NT2/D1 (cell line): ENCODE measurements around the gene SERTM1.

Experiments
- DNase-seq: peaks from one replicate; pipeline ENCODE4 v3.0.0-alpha.2; 2011; ENCODE audit warnings: low read depth, low spot score
- H3K27me3 ChIP-seq: 2 replicates; pipeline ENCODE4 v1.6.0; 2011; ENCODE audit warnings: mild to moderate bottlenecking; ENCODE audit not compliant: insufficient read length, insufficient read depth
- H3K36me3 ChIP-seq: 2 replicates; pipeline ENCODE4 v1.6.1; 2011; ENCODE audit warnings: mild to moderate bottlenecking, low read length, mixed read lengths; ENCODE audit not compliant: insufficient read depth, insufficient read length
- H3K4me1 ChIP-seq: 2 replicates; pipeline ENCODE4 v1.5.1; 2011; ENCODE audit not compliant: insufficient read depth, insufficient read length
- H3K4me3 ChIP-seq: 2 replicates; pipeline ENCODE4 v1.5.1; 2011; ENCODE audit warnings: low read depth; ENCODE audit not compliant: insufficient read length
- H3K9ac ChIP-seq: 2 replicates; pipeline ENCODE4 v1.6.0; 2011; ENCODE audit warnings: low read depth; ENCODE audit not compliant: insufficient read length
- H3K9me3 ChIP-seq: 2 replicates; pipeline ENCODE4 v1.5.1; 2011; ENCODE audit warnings: mild to moderate bottlenecking, low read length; ENCODE audit not compliant: insufficient read depth
- SUZ12 ChIP-seq: IDR thresholded peaks from 2 replicates; pipeline ENCODE4 v1.6.1; 2011; ENCODE audit not compliant: insufficient read length, insufficient read depth; ENCODE audit errors: extremely low read depth
- YY1 ChIP-seq: IDR thresholded peaks from 2 replicates; pipeline ENCODE4 v1.6.1; 2011; ENCODE audit not compliant: insufficient read length, insufficient read depth
- ZNF274 ChIP-seq: IDR thresholded peaks from 2 replicates; pipeline ENCODE4 v1.6.1; 2011; ENCODE audit warnings: mild to moderate bottlenecking, low read depth, low read length

The SERTM1 gene

DNA sequence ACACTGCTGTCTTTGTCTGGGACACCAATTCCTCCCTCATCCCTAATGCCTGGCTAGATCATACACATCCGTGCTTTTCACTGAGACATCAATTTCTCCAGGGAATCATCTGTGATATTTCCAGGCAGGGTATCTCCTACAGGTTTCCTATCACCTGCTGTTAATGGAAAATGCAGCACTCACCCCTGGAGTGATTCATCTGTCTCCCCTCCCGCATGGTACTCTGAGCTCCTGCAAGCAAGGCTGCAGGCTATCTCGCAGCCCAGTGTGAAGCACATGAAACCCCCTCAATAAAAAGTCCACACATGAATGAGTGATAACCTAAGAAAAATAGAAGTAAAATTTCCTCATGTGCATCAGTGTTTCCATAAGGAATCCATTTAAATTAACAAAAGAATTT, 38.5 kb downstream of the SERTM1 start:
- no peak overlapping the region for H3K9ac ChIP-seq
- no peaks in the 10 kb centered on the region for H3K9me3 ChIP-seq
- TF ChIP-seq ZNF274 (no peak), SUZ12 (no peak), YY1 (no peak)
- DNase-seq: no peak
- no peaks in the 10 kb centered on the region for H3K4me1 ChIP-seq
- no peaks in the 10 kb centered on the region for H3K27me3 ChIP-seq
- H3K4me3 ChIP-seq: no peak overlapping the region
- H3K36me3 ChIP-seq: no peaks in the 10 kb centered on the region

GRCh38 chr13:36712770-36713169, 39.0 kb downstream of the SERTM1 start:
- no peaks in the 10 kb centered on the region for H3K9me3 ChIP-seq
- no peak for DNase-seq

GRCh38 chr13:36713887-36714286, 40.1 kb downstream of the SERTM1 start:
- Histone ChIP-seq H3K9me3 (no peaks in the 10 kb centered on the region), H3K27me3 (no peaks in the 10 kb centered on the region), H3K4me3 (no peak overlapping the region), H3K9ac (no peak overlapping the region), H3K4me1 (no peaks in the 10 kb centered on the region), H3K36me3 (no peaks in the 10 kb centered on the region)
- no peak for DNase-seq
- TF ChIP-seq SUZ12 (no peak), YY1 (no peak), ZNF274 (no peak)

More at GRCh38 chr13:36712770-36713169, 39.0 kb downstream of the SERTM1 start:
- H3K4me3 ChIP-seq: no peak overlapping the region
- no peaks in the 10 kb centered on the region for H3K36me3 ChIP-seq
- no peak overlapping the region for H3K9ac ChIP-seq
- H3K27me3 ChIP-seq: no peaks in the 10 kb centered on the region
- no peaks in the 10 kb centered on the region for H3K4me1 ChIP-seq
- TF ChIP-seq ZNF274: no peak
- TF ChIP-seq YY1: no peak
- no peak for TF ChIP-seq SUZ12

GRCh38 chr13:36715841-36716240, 42.0 kb downstream of the SERTM1 start:
- Histone ChIP-seq H3K4me1 (no peaks in the 10 kb centered on the region), H3K9ac (no peak overlapping the region), H3K36me3 (no peaks in the 10 kb centered on the region), H3K4me3 (no peak overlapping the region), H3K9me3 (no peaks in the 10 kb centered on the region), H3K27me3 (no peaks in the 10 kb centered on the region)
- no peak for DNase-seq
- TF ChIP-seq ZNF274 (no peak), YY1 (no peak), SUZ12 (no peak)

DNA sequence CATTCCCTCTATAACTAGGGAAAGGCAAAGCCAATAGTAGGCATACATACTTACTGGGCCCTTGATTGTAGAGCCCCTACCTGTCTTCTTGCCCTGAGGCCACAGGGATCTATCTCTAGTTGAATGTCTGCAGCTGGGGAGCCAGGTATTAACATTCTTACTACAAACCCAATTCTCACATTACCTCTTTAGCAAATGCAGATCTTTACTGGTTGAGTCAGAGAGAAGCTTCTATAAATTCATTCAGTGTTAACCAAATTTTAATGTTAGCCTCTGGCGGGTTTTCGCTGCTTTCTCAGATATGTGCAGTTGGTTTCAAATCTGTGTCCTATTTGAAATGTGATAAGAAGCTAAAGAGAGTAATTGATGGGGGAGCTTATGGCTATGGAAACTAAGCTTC, 43.2 kb downstream of the SERTM1 start:
- Histone ChIP-seq H3K9ac (no peak overlapping the region), H3K36me3 (no peaks in the 10 kb centered on the region), H3K4me1 (no peaks in the 10 kb centered on the region), H3K4me3 (no peak overlapping the region), H3K27me3 (no peaks in the 10 kb centered on the region), H3K9me3 (no peaks in the 10 kb centered on the region)
- TF ChIP-seq ZNF274 (no peak), YY1 (no peak), SUZ12 (no peak)
- DNase-seq: no peak

DNA sequence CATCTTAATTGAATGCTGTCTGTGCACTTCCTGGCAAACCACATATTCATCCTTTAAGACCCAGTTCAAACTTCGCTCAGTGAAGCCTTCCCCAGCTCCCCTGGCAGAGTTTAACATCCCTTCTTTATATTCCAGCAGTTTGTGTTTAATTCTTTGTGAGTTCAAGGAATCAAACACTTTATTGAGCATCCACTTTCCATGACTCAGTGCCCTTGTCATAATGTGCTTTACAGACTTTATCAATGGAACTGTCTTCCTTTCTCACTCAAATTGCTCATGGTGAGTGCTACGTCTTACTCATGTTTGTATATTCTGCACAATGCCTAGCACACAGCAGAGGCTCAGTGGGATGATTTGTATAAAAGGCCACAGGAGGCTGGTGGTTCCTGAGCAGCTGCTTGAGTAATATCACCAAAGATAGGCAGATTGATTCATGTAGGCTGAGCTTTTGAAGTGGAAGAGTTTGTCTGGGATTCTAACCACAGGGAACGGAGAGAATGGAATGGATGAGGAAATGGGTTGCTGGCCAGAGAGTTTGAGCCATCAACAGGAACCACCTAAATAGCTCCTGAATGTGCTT, 44.2 kb downstream of the SERTM1 start:
- DNase-seq: no peak
- Histone ChIP-seq H3K36me3 (no peaks in the 10 kb centered on the region), H3K9ac (no peak overlapping the region), H3K4me1 (no peaks in the 10 kb centered on the region), H3K27me3 (no peaks in the 10 kb centered on the region), H3K9me3 (no peaks in the 10 kb centered on the region), H3K4me3 (no peak overlapping the region)
- TF ChIP-seq YY1: no peak
- no peak for TF ChIP-seq ZNF274
- TF ChIP-seq SUZ12: no peak

DNA sequence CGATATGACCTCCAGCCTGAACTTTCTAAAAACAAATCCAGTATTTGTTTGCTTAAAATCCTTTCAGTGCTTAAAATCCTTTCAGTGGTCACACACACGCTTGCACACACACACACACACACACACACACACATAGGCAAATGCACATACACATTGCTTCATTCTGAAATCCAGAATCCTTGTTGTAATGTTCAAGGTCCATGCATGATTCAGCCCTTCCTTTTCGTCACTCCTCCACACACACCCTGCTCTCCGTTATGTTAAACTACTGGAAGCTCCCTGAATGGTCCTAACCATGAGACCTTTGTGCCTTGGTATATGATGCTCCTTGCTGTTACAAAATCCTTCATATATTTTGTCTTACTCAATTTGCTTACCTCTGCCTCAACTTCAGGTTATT, 44.9 kb downstream of the SERTM1 start:
- TF ChIP-seq YY1: no peak
- no peak overlapping the region for H3K4me3 ChIP-seq
- no peak overlapping the region for H3K9ac ChIP-seq
- H3K36me3 ChIP-seq: no peaks in the 10 kb centered on the region
- DNase-seq: no peak
- H3K27me3 ChIP-seq: no peaks in the 10 kb centered on the region
- H3K9me3 ChIP-seq: no peaks in the 10 kb centered on the region
- no peaks in the 10 kb centered on the region for H3K4me1 ChIP-seq

- TF ChIP-seq YY1 (no peak), ZNF274 (no peak), SUZ12 (no peak)
- no peak overlapping the region for H3K9ac ChIP-seq
- no peak for DNase-seq
- H3K9me3 ChIP-seq: no peaks in the 10 kb centered on the region
- H3K36me3 ChIP-seq: no peaks in the 10 kb centered on the region
- H3K27me3 ChIP-seq: no peaks in the 10 kb centered on the region
- H3K4me3 ChIP-seq: no peak overlapping the region
- no peaks in the 10 kb centered on the region for H3K4me1 ChIP-seq
These were observed 50.3 kb downstream of the SERTM1 start for GRCh38 chr13:36724141-36724540.
